GM13977 (cell line): Measurements from ENCODE around the gene TAOK3.

Experiments used
- DNase-seq: peaks from one replicate; pipeline ENCODE4 v3.0.0; 2012; ENCODE audit warnings: low spot score
- CTCF ChIP-seq: IDR thresholded peaks from 2 replicates; pipeline ENCODE4 v1.5.1; 2012; ENCODE audit warnings: mild to moderate bottlenecking, control low read depth; ENCODE audit not compliant: insufficient read depth; ENCODE audit errors: extremely low read depth, missing control alignments
- in situ Hi-C: fragments of 300-500 bp; cut with MboI; formaldehyde crosslinking; loops from one replicate; pipeline ENCODE4 v1.12.0; 2022; ENCODE audit warnings: low sequenced_read_pairs, low pct_unique_long_range_greater_than_20kb, mixed read lengths, inconsistent platforms; ENCODE audit not compliant: unreplicated experiment

The TAOK3 gene

GRCh38 chr12:118404876-118405521 is 32.3 kb upstream of the TAOK3 start:
- in situ Hi-C loops = loop anchor here (25.0 kb wide), 2 partner anchors 432 to 632 kb away; no protein-coding TSS in a partner anchor
- peak; percentile 81 for TF ChIP-seq CTCF
- DNase-seq = peak; percentile 49

GRCh38 chr12:118402251-118402650 is 29.5 kb upstream of the TAOK3 start:
- DNase-seq = no peak
- in situ Hi-C loops = loop anchor here (25.0 kb wide), 2 partner anchors 435 to 635 kb away; no protein-coding TSS in a partner anchor
- no peak for TF ChIP-seq CTCF

GRCh38 chr12:118398940-118399339 is 26.2 kb upstream of the TAOK3 start:
- in situ Hi-C loops = loop anchor here (25.0 kb wide), 1 partner anchor 512 kb away; no protein-coding TSS in a partner anchor
- no peak for TF ChIP-seq CTCF
- no peak for DNase-seq

GRCh38 chr12:118398524-118398923 is 25.8 kb upstream of the TAOK3 start:
- TF ChIP-seq CTCF = no peak
- DNase-seq = no peak
- in situ Hi-C loops = loop anchor here (25.0 kb wide), 1 partner anchor 511 kb away; no protein-coding TSS in a partner anchor

- in situ Hi-C loops = loop anchor here (25.0 kb wide), 1 partner anchor 511 kb away; no protein-coding TSS in a partner anchor
- DNase-seq = no peak
- TF ChIP-seq CTCF = no peak
Measured at GRCh38 chr12:118397708-118398440, 25.2 kb upstream of the TAOK3 start.

- no peak for DNase-seq
- in situ Hi-C loops = loop anchor here (25.0 kb wide), 1 partner anchor 505 kb away; no protein-coding TSS in a partner anchor
- TF ChIP-seq CTCF = no peak
Measured at GRCh38 chr12:118391836-118392235, 19.1 kb upstream of the TAOK3 start.
